NCI-H2196 (cell line): ENCODE measurements around the gene FCN2.

Experiments used
- DNase-seq: peaks from one replicate; lab custom pipeline; 2025; ENCODE audit not compliant: unreplicated experiment; lab: John Stamatoyannopoulos, UW

FCN2 gene

DNA sequence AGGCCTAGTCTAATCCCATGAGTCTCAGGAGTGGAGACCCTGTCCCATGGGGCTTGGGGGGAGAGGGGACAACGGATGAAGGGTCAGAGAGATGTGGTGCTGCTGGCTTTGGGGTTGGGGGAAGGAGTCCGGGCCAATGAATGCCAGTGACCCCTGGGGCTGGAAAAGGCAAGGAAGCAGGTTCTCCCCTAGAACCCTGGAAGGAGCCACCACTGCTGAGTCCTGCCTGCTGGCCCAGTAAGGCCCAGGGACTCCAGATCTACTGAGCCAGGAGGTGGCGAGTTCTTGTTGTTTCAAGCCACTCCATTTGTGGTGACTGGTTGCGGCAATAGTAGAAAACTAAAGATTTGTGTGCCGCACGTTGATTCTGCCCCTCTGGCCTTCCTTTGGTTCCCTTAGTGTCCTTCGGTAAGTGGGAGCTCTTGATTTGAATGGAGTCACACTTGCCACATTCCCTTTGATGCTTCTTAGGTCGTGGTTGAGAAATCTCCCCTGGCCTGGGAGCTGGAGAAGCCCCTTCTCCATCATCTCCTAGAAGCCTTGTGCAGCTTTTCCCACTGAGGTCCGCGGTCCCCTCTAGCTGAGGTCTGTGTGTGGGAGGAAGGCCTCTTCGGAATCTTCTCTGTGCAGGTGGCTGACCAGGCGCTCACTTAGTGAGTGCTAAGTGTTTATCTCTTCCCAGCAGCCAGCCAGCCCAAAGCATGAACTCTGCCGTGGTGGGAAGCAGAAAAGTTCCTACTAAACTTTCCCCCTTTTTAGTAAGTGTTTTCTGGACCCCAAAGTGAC is 28.1 kb downstream of the FCN2 start:
- no peak for DNase-seq

DNA sequence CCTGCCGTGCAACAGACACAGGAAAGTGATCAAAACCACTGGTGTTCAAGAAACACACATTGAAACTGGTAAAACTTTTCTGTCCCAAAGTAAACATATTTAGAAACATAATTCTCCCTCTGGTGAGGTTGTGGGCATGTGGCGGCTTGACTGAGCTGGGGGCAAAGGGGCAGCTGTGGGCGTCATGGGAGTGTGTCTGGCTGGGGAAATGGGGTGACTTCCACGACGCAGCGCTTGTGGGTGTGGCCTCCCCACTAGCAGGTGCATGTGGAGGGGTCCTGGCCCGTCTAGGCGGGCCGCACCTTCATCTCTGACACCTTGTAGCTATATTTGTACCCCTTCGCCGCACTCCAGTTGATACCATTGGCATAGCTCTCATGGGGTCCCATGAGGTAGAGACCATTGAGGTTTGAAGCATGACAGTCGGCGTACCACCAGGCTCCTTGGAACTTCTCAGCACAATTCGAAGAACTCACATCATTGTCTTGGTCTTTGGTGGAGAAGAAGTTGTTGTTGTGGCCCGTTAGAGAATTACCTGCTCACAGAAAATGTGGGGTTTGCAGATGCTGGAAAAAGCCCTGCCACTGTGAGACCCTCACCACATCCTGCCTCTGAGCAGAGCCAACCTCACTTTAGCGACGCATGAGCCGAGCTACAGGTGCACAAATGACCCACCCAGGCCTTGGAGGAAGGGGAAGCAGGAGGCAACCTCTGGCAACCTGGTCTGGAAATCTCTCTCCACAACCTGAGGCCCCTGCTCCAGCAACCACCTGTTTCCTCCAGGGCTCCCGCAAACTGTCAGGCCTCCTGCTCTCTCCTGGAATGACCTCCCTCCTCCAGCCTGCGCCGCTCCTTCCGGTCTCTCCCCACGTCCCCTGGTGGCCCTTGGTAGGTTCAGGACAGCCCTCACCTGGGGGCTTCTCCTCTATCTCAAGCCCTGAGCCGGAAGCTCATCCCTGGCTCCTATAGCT is 29.2 kb downstream of the FCN2 start:
- no peak for DNase-seq

DNA sequence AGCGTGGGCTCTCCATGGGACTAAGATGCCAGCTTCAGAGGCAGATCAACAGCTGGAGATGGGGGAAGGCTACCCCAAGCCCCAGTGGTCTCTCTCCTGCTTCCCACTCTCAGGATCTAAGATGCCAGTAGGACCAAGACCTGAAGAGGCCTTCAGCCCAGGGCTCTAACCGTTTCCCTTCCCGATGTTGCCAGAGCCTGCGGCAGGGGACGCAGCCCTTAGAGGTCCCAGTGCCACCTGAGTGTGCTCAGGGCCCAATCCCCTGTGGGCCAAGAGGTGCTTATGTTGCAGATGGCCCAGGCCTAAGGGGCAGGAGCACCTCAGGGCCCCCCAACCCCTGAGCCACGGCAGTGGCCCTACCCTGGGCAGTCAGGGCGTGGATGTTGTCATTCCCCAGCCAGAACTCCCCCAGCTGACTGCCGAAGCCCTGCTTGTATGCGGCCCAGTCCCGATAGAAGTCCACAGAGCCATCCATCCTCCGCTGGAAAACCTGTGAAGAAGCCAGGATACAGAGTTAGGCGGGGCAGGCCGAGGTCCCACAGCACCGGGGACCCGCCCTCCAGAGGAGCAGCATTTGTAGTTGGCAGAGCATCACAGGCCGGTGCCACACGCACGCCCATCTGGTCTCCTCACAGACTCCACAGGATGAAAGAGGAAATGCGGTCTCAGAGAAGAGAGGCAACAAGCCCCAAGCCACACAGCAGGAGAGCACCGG is 31.7 kb downstream of the FCN2 start:
- no peak for DNase-seq

DNA sequence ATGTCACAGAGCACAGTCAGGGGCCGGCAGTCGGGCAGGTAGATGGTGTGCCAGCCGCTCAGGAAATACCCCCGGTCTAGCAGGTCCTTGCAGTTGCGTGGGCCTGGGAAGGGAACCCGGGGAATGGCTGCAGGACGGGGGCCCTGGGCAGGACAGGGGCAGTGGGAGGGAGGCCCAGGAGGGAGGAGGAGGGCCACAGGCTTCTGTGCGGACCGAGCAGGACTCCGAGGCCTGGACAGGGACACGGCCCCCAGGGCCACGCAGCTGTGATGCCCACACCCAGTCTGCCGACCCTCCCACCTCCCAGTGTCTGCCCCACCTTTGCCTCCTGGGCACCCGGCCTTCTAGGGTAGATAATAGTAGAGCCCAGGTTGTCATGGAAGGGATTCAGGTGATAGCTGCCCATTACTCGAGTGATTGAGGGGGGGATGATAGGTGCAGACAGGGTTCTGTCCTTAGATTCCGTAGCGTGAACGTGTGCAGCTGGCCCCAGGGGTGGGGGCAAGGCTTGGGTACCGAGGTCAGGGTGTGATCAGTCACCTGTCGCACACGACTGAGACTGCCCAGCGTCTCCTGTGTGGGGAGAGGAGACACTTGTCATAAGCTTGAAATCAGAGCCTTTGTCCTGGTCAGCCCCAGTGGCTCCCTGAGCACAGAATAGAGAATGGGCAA is 32.6 kb downstream of the FCN2 start:
- no peak for DNase-seq

DNA sequence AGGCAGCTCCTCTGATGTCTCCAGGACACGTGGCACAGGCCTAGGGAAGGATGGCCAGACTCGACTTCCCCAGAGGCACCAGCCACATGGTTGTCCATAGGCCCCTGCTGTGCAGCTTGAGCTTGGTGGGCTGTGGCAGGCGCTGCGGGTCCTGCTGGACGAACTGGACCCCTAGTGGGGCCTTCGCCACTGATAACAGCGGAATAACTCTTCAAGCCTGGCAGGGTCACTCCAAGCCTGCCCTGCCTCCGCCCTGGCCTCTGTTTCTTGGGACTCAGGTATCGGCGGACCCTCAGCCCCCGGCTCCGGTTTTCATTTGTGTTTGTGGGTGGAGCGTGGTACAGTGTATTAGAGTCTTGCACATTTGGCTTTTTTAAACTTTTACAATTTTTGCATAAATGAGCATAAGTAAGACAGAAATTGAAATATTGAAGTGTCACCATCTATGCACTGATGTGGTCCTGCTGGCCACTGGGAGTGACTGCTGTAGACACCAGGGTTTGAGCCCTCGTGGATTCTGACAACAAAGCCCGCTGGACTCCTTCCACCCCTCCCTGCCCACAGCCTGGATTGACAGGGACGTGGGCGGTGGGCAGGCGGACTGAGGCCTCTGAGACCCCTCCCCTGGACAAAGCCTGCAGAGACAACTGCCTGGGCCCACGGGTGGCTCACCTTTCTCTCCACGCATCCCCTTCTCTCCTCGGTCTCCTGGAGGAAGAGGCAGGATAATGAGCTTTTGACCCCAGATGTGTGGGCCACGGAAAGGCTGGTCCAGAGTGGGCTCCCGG is 33.3 kb downstream of the FCN2 start:
- DNase-seq = no peak

DNA sequence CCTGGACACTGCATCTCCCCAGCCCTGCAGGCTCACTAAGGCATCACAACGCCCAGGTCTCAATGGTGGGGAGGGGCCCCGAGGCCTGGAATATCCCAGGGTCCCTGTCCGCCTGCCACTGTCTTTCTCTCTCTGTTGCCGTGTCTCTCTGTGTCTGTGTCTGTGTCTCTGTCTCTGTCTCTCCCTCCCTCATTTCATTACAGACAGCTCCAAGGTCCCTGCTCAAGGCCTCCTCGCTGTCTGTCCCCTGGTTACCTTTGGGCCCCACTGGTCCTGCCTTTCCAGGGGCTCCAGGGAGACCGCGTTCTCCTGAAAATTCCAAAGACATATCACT is 33.9 kb downstream of the FCN2 start:
- DNase-seq = no peak

DNA sequence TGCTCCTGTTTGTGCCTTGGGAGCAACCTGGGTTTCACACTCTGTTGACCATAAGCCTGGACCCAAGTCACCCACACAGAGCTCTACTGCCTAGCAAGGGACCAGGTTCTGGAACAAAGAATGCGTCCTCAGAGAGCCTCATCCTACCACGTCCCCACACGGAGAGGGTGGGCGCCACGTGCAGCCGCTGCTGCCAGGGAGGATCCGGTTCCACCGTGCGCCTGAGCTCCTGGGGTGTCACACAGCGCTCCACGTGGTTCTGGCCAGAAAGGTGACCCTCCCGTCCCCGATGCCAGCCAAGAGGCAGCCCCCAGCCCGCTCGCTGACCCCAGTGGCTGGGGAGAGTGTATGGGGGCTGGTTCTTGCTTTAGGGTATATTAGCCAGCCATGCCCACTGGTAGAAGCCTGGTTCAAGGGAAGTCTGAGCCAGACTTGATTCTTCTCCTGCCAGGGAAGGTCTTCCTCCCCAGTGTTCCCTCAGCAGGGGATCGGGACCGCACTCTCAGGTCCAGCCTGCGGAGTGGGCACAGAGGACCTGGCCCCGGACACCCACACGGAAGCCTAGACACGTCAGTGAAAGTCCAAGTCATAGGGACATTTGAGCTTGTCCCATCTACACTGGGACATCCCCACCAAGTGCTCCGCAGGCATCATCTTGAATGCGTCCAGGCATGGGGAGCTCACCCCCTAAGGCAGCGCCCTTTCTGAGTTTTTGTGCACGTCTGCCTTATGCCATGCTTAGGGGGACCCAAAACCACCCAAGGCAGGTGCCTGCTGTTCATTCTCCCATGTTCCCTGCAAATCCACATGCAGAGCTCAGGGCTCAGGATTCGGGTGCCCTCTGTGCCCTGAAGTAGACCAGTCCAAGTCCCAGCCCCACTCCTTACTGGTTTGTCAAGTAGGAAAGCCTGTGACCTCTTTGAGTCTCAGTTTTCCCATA is 34.7 kb downstream of the FCN2 start:
- no peak for DNase-seq

DNA sequence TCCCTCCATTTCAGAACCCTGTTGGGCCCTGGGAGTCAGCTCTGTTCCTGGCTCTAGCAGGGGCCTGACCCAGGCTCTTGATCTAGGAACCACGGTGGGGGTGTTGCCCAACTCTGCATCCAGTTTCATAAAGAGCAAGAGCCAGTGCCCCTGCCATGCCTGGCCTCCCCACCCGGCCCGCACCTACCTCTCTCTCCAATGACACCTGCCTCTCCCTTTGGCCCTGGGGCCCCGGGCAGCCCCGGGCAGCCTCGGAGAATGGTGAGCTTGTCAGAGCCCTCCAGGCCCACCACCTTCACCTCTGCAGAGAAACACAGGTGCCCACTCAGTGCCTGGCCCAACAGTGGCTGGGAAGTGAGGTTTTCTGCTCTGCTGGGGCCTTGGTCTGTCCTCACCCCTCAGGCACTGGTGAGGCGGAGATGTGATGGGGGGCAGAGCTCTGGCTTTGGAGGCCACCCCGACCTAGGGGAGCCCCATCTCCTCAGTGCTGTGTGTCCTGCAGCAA is 35.6 kb downstream of the FCN2 start:
- no peak for DNase-seq

DNA sequence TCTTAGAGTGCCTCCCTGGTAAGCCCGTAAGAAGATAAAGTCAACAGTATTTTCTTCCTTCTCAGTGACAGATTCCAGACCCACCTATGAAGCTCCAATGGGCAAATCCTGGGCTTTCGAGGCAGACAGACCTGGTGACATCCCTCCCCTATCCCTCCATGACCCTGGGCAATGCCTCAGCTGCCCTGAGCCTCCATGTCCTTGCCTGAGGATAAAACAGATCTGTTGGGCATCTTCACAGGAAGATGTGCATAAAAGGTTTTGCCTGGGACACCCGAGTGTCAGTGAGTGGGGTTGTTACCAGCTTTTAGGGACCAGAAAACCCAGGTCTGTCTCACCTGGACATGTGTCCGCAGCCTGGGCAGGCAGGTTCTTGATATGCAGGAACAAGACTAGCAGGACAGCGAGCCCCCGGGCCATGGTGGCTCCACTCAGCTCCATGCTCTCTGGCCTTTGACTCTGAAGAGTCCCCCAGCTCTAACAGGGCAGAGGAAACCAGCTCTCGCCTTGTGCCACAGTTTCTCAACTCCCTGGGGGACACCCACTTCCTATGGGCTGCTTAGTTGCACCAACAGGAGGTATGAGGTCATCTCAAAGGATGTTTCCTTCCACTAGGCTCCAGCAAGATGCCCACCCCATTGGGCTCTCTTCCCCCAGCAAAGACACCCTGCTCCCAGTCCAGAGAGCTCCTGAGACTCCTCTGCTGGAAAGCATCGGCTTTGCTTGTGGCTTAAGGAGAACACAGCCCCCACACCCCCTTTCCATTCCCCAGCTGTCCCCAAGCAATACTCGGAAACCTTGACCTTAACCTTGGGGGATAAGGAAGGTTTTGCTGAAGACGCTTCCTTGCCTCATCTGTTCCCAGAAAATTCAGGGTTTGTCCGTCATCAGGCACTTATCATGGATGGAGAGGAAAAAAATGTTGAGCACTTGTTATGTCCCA is 37.1 kb downstream of the FCN2 start, which contains the start of gene FCN1:
Gene FCN1, minus strand, starts transcription at position 482 of the 943 bp plus-strand sequence. Its CDS starts 41 bp downstream, at position 441.
- no peak for DNase-seq

DNA sequence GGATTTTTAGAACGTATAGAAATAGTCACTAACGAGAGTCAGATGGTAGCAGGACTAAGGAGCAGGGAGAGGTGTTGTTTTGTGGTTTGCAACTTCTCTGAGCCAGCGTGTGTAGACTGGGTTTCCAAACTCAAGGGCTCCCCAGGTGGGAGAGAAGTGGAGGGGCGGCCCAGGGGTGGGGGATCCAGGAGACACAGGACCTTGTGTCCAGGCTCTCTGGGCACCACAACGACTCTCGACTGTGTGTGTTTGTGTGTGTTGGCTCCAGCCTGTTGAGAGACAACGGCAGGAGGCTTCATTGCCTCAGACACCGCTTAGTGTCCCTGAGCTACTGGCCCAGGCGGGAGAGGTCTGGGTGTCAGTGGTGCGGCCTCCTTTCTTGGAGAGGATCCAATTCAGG is 38.0 kb downstream of the FCN2 start:
- DNase-seq = no peak

DNA sequence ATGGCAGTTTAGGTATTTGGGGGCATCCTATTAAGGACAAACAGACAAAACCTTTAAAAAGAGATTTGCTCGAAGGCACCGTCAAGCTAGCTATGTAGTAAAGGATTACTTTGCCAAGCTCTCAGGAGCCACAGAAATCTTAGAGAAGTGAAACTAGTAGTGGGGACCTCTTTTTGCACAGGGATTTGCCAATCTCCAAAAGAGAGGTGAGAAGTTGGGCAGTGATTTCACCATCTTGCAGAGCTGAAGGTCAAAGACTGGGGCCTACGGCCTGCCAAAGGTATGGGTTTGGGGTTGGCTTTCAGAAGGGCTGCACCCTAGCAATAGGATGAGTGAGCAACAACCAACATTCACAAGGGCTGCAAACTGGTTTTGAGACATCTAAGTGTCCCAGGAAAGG is 38.7 kb downstream of the FCN2 start:
- no peak for DNase-seq

DNA sequence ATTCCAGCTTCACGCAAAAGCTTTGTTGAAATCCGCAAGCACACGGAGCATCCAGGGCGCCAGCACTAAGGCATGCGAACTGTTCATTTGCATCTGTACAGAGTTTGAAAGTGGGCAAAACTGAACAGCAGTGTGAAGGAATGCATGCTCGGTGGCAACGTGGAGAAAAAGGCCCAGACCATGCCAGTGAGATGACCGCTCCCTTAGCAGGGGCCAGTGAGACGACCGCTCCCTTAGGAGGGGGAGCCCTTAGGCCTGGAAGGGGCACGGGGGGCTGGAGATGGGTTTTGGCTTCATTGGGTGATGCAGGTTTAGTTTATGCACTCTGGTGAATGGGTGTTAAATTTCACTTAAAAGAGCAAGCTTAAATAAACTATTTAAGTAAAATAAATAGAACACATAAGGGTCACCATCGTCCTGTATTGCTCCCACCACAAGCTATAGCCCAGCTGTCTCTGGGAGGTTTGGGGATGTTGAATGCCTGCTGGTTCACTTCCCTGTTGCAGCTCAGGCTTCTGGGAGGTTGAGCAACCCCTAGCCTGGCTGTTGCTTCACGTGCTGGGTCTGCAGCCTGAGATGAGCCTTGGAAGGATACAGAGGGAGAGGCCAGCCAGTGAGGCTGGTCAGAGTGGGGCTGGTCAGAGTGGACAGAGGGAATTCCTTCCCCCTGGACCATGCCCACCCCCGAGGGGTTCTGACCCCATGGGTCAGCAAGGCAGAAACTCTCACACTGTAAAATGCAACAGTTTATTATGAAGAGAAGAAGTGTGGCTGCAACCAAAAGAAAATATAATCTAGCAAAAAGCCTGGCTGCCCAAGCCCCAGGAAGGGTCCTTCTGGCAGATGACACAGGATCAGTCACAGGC is 41.7 kb downstream of the FCN2 start:
- DNase-seq = no peak

DNA sequence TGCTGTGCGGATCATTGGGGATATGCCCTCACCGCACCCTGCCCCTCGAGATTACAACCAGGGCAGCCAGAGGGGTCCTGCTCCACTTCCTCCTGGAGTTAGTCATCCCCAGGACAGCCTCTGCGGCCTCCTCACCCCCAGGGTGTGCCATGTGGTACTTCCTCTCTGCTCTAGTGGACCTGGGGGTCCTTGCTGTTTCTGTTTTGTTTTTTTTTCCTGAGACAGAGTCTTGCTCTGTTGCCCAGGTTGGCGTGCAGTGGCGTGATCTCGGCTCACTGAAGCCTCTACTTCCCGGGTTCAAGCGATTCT is 42.3 kb downstream of the FCN2 start:
- no peak for DNase-seq

DNA sequence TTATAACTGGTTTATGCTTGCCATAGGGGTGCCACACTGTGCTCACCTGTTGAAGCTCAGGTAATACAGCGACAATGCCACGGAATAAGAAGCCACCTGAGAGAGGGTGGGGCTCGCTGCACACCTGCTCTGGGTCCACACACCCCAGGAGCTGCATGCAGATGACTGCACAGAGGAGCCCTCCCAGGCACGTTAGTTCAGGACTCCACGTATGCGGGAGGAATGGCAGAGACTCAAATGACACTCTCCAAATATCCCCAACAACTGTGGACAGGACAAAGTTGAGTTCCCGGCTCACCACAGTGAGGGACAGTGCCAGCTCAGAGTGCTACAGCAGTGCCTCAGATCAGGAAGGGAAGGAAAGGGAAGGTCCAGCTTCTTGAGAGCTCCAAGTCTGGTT is 42.9 kb downstream of the FCN2 start:
- DNase-seq = no peak

DNA sequence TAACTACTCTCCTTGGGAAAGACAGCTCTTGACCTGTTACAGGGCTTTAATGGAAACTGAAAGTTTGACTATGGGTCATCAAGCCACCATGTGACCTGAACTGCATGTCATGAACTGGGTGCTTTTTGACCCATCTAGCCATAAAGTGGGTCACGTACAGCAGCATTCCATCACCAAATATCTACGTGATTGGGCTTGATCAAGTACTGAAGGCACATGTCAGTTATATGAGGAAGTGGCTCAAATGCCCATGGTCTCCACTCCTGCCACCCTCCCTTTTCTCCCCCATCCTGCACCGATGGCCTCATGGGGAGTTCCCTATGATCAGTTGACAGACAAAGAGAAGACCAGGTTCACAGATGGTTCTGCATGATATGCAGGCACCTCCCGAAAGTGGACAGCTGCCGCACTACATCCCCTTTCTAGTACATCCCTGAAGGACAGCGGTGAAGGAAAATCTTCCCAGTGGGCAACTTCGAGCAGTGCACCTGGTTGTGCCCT is 44.5 kb downstream of the FCN2 start:
- DNase-seq = no peak

DNA sequence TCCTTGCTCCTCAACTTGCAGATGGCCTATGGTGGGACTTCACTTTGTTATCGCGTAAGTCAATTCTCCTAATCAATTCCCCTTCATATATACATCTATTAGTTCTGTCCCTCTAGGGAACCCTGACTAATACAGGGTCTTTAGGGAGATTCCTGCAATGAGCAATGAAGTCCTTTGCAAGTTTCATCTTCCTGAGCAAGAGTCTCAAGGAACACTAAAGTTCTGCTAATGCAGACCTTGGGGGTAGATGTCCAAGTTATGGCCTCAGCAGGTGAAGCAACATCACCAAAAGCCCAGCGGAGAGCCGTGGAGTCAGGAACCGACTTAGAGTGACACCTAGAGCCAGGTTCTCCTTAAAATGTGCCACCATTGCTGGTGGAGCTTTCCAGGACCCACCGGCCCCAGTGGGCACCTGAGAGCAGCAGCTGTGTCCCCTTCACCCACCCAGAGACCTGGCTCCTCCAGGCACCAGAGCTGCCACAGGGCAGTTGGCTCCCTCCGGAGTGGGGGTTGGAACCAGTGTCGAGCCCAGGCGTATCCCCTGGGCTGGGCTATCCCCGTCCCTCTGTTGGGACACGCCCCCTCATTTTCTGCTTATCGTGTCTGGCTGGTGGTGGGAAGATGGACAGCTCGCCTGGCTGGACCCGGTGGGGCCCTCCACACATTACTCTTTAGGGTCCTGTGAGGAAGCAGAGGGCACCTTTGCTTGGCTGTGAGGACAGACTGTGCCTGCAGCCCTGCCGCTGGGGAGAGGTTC is 48.0 kb downstream of the FCN2 start:
- no peak for DNase-seq
